HepG2 (cell line): ENCODE measurements around the gene WIPF2. TPM values are rescaled to one million over a fixed set of nuclear protein-coding genes. Genes with fewer than 3 reads are reported as not detected.
A peak's percentile ranks its signal among the peaks of the same experiment; 100 is the strongest.

Experiments used
- DNMT1 ChIP-seq: sonication (generic); formaldehyde crosslinking; IDR thresholded peaks from 2 replicates; pipeline ENCODE4 v1.5.1; 2020; ENCODE audit warnings: mild to moderate bottlenecking, missing genetic modification reagents
- FOXA3 ChIP-seq: IDR thresholded peaks from 2 replicates; pipeline ENCODE4 v1.6.1; 2016; ENCODE audit warnings: missing genetic modification reagents, missing compliant biosample characterization
- FOXP1 ChIP-seq, 2 experiments: fragments of 450-650 bp in 1 of 2; IDR thresholded peaks; 2 replicates each; pipeline ENCODE4 v1.6.1; 2017 to 2018; ENCODE audit warnings: antibody characterized with exemption in 1 of 2
- GABPB1 ChIP-seq: IDR thresholded peaks from 2 replicates; pipeline ENCODE4 v1.6.1; 2016; ENCODE audit warnings: mild to moderate bottlenecking, missing genetic modification reagents, moderate library complexity, missing compliant biosample characterization
- GFI1 ChIP-seq: sonication (generic); formaldehyde crosslinking; IDR thresholded peaks from 2 replicates; pipeline ENCODE4 v1.5.0; 2020; ENCODE audit warnings: missing genetic modification reagents, mild to moderate bottlenecking, borderline replicate concordance
- HIVEP1 ChIP-seq: sonication (generic); formaldehyde crosslinking; IDR thresholded peaks from 2 replicates; pipeline ENCODE4 v1.4.0; 2020; ENCODE audit warnings: mild to moderate bottlenecking, missing genetic modification reagents
- HMG20B ChIP-seq: conservative IDR thresholded peaks from 2 replicates; pipeline ENCODE4 v1.6.1; 2016; ENCODE audit warnings: missing genetic modification reagents, missing compliant biosample characterization
- KDM1A ChIP-seq: IDR thresholded peaks from 2 replicates; pipeline ENCODE4 v1.6.1; 2016; ENCODE audit warnings: missing compliant biosample characterization
- LBX2 ChIP-seq: sonication (generic); formaldehyde crosslinking; IDR thresholded peaks from 2 replicates; pipeline ENCODE4 v1.5.0; 2020; ENCODE audit warnings: missing genetic modification reagents, mild to moderate bottlenecking, borderline replicate concordance
- MEF2D ChIP-seq: sonication (generic); formaldehyde crosslinking; IDR thresholded peaks from 2 replicates; pipeline ENCODE4 v1.5.1; 2020; ENCODE audit warnings: mild to moderate bottlenecking, missing genetic modification reagents
- NR2C2 ChIP-seq: sonication (generic); formaldehyde crosslinking; IDR thresholded peaks from 2 replicates; pipeline ENCODE4 v1.4.0; 2020; ENCODE audit warnings: missing genetic modification reagents, mild to moderate bottlenecking, moderate library complexity, borderline replicate concordance
- ONECUT2 ChIP-seq: sonication (generic); formaldehyde crosslinking; IDR thresholded peaks from 2 replicates; pipeline ENCODE4 v1.4.0; 2020; ENCODE audit warnings: missing genetic modification reagents
- PRMT3 ChIP-seq: sonication (generic); formaldehyde crosslinking; IDR thresholded peaks from 2 replicates; pipeline ENCODE4 v1.8.1; 2022; ENCODE audit warnings: low read depth, mild to moderate bottlenecking, moderate library complexity, missing genetic modification reagents, borderline replicate concordance
- SMAD9 ChIP-seq: sonication (generic); formaldehyde crosslinking; IDR thresholded peaks from 2 replicates; pipeline ENCODE4 v1.5.1; 2020; ENCODE audit warnings: mild to moderate bottlenecking, missing genetic modification reagents
- SOX6 ChIP-seq, 2 experiments: fragments of 450-650 bp in 1 of 2; sonication (generic) in 1 of 2; formaldehyde crosslinking in 1 of 2; IDR thresholded peaks; 2 replicates each; pipeline versions ENCODE4 v1.4.0 to v1.6.1; 2017 to 2020; ENCODE audit warnings: antibody characterized with exemption in 1 of 2, mild to moderate bottlenecking in 1 of 2, missing genetic modification reagents in 1 of 2
- SP1 ChIP-seq, 2 experiments: fragments of 450-650 bp in 1 of 2; sonication (generic) in 1 of 2; formaldehyde crosslinking in 1 of 2; IDR thresholded peaks; 2 replicates each; pipeline versions ENCODE4 v1.4.0 to v1.6.1; 2016 to 2020; ENCODE audit warnings: missing genetic modification reagents in 1 of 2
- TAF15 ChIP-seq: fragments of 200-400 bp; formaldehyde crosslinking; IDR thresholded peaks from one replicate; pipeline ENCODE4 v1.6.1; 2018; ENCODE audit warnings: mild to moderate bottlenecking, low read depth, low read length; ENCODE audit not compliant: poor library complexity, severe bottlenecking
- TGIF2 ChIP-seq: IDR thresholded peaks from 2 replicates; pipeline ENCODE4 v1.6.1; 2016; ENCODE audit warnings: control low read depth, missing compliant biosample characterization
- THRA ChIP-seq: sonication (generic); formaldehyde crosslinking; IDR thresholded peaks from 2 replicates; pipeline ENCODE4 v1.4.0; 2020; ENCODE audit warnings: missing genetic modification reagents, borderline replicate concordance
- ZBTB1 ChIP-seq: sonication (generic); formaldehyde crosslinking; IDR thresholded peaks from 2 replicates; pipeline ENCODE4 v1.4.0; 2020; ENCODE audit warnings: missing genetic modification reagents, borderline replicate concordance
- ZBTB46 ChIP-seq: sonication (generic); formaldehyde crosslinking; IDR thresholded peaks from 2 replicates; pipeline ENCODE4 v1.4.0; 2020; ENCODE audit warnings: mild to moderate bottlenecking, missing genetic modification reagents, borderline replicate concordance
- ZNF34 ChIP-seq: sonication (generic); formaldehyde crosslinking; IDR thresholded peaks from 2 replicates; pipeline ENCODE4 v1.4.0; 2020; ENCODE audit warnings: mild to moderate bottlenecking, missing genetic modification reagents, borderline replicate concordance
- ZNF44 ChIP-seq: sonication (generic); formaldehyde crosslinking; IDR thresholded peaks from 2 replicates; pipeline ENCODE4 v1.5.1; 2020; ENCODE audit warnings: mild to moderate bottlenecking, missing genetic modification reagents
- ZNF652 ChIP-seq: IDR thresholded peaks from 2 replicates; pipeline ENCODE4 v1.6.1; 2016; ENCODE audit warnings: low read depth, borderline replicate concordance
- ZNF672 ChIP-seq: sonication (generic); formaldehyde crosslinking; IDR thresholded peaks from 2 replicates; pipeline ENCODE4 v1.8.1; 2022; ENCODE audit warnings: missing genetic modification reagents
- ZNF841 ChIP-seq: sonication (generic); formaldehyde crosslinking; IDR thresholded peaks from 2 replicates; pipeline ENCODE4 v1.8.1; 2023; ENCODE audit warnings: missing genetic modification reagents, borderline replicate concordance
- ZSCAN12 ChIP-seq: sonication (generic); formaldehyde crosslinking; IDR thresholded peaks from 2 replicates; pipeline ENCODE4 v1.9.0; 2021; ENCODE audit warnings: mild to moderate bottlenecking, missing genetic modification reagents
- ZSCAN20 ChIP-seq: sonication (generic); formaldehyde crosslinking; IDR thresholded peaks from 2 replicates; pipeline ENCODE4 v1.4.0; 2020; ENCODE audit warnings: missing genetic modification reagents, mild to moderate bottlenecking, borderline replicate concordance
- polyA plus RNA-seq, 8 experiments: library from polyadenylated mRNA; depleted of rRNA in 3 of 8; stranded (reverse) in 7 of 8; unstranded in 1 of 8; fragments of >200 nt; fragmentation: Illumina TruSeq in 4 of 8; extraction: Trizol in 4 of 8; gene quantifications; 2 replicates each; pipeline versions ENCODE4 v1.2.1 to v1.2.3, GENCODE V29; 2011 to 2016; ENCODE audit warnings: low read depth in 4 of 8, missing spikeins in 1 of 8, mixed read lengths in 1 of 8; ENCODE audit not compliant: insufficient read depth in 1 of 8
- total RNA-seq, 5 experiments: library from RNA; depleted of rRNA; stranded (reverse); fragments of >200 nt; fragmentation: Illumina TruSeq; extraction: Trizol; gene quantifications; 2 replicates each; pipeline ENCODE4 v1.2.3, GENCODE V29; 2016; ENCODE audit warnings: low read depth in 1 of 5

The WIPF2 gene
- total and polyA plus RNA-seq, 2 of the 13 experiments (the other 11 are each of a cell fraction or from before 2014, with no cell fraction given): 7.2 to 10.8 TPM

- TF ChIP-seq LBX2 (CRISPR knock-in tag): no peak
- TF ChIP-seq TAF15: no peak
- no peak for TF ChIP-seq ZNF841 (CRISPR knock-in tag)
- no peak for TF ChIP-seq ONECUT2 (CRISPR knock-in tag)
- no peak for TF ChIP-seq FOXP1 (IDR thresholded peaks at IDR 0.05)
- 0 out of 2 replicates have a peak, but pooled peaks have one; percentile 59 for TF ChIP-seq FOXP1 (CRISPR knock-in tag; IDR thresholded peaks at IDR 0.05)
- TF ChIP-seq NR2C2 (CRISPR knock-in tag): peak; percentile 74; the same call in 1 of the 2 replicates
- TF ChIP-seq SOX6 (IDR thresholded peaks at IDR 0.05): no peak
- TF ChIP-seq SOX6 (CRISPR knock-in tag; IDR thresholded peaks at IDR 0.05): no peak; the same call in 1 of the 2 replicates
- TF ChIP-seq SMAD9: no peak
- TF ChIP-seq TGIF2 (CRISPR knock-in tag): no peak
- TF ChIP-seq ZBTB1 (CRISPR knock-in tag): no peak
- no peak for TF ChIP-seq ZSCAN12 (CRISPR knock-in tag)
- no peak for TF ChIP-seq MEF2D
- TF ChIP-seq GFI1 (CRISPR knock-in tag): peak; percentile 100
- TF ChIP-seq KDM1A (CRISPR knock-in tag): peak; percentile 96
- no peak for TF ChIP-seq ZNF44
- TF ChIP-seq PRMT3: no peak
- TF ChIP-seq HIVEP1 (CRISPR knock-in tag): no peak
- no peak for TF ChIP-seq SP1 (IDR thresholded peaks at IDR 0.05)
- TF ChIP-seq SP1 (CRISPR knock-in tag; IDR thresholded peaks at IDR 0.05): no peak
- TF ChIP-seq HMG20B: peak; percentile 100
- TF ChIP-seq ZNF34: 0 out of 2 replicates have a peak, but pooled peaks have one; percentile 56
- peak; percentile 76 for TF ChIP-seq FOXA3 (CRISPR knock-in tag)
- no peak for TF ChIP-seq GABPB1
- no peak for TF ChIP-seq ZBTB46 (CRISPR knock-in tag)
- TF ChIP-seq THRA (CRISPR knock-in tag): no peak
- no peak for TF ChIP-seq ZSCAN20
- no peak for TF ChIP-seq ZNF672 (CRISPR knock-in tag)
- TF ChIP-seq ZNF652 (CRISPR knock-in tag): no peak
- no peak for TF ChIP-seq DNMT1
These were observed 107.1 kb downstream of the WIPF2 start (continued) for GRCh38 chr17:40326014-40326831.
